ENCODE results near the gene DDX10.

- no peak for TF ChIP-seq CTCF (conservative IDR thresholded peaks at IDR 0.05)
- TF ChIP-seq ZFX (IDR thresholded peaks at IDR 0.05): no peak
Observed at GRCh38 chr11:108858622-108859021, 193.8 kb downstream of the DDX10 start.
